Measurements from ENCODE around the gene ATXN1. TPM values are rescaled to one million over a fixed set of nuclear protein-coding genes. Genes with fewer than 3 reads are reported as not detected.
A peak's percentile ranks its signal among the peaks of the same experiment; 100 is the strongest.

ATXN1 gene
- total RNA-seq, 1 experiment from 2014 or later, result 13.4 TPM

- DNase-seq (ENCODE audit: low read depth, low spot score), result peak; percentile 63
- in situ Hi-C loops (cut with HindIII; ENCODE audit: low pct_unique_long_range_greater_than_20kb, low sequenced_read_pairs), result no loop called here
Measured at GRCh38 chr6:16698997-16699868, 62.0 kb downstream of the ATXN1 start.

GRCh38 chr6:16698162-16698533 lies 63.1 kb downstream of the ATXN1 start:
- no peak for DNase-seq (ENCODE audit: low read depth, low spot score)

GRCh38 chr6:16697437-16698161 lies 63.7 kb downstream of the ATXN1 start:
- in situ Hi-C loops (cut with HindIII; ENCODE audit: low pct_unique_long_range_greater_than_20kb, low sequenced_read_pairs), result no loop called here
- no peak for DNase-seq (ENCODE audit: low read depth, low spot score)

More at GRCh38 chr6:16698162-16698533, 63.1 kb downstream of the ATXN1 start:
- in situ Hi-C loops (cut with HindIII; ENCODE audit: low pct_unique_long_range_greater_than_20kb, low sequenced_read_pairs), result no loop called here

- in situ Hi-C loops (cut with HindIII; ENCODE audit: low pct_unique_long_range_greater_than_20kb, low sequenced_read_pairs), result no loop called here
- no peak for DNase-seq (ENCODE audit: low read depth, low spot score)
Measured at GRCh38 chr6:16696496-16696895, 64.8 kb downstream of the ATXN1 start.

GRCh38 chr6:16694781-16695578 lies 66.3 kb downstream of the ATXN1 start:
- DNase-seq (ENCODE audit: low read depth, low spot score), result no peak
- in situ Hi-C loops (cut with HindIII; ENCODE audit: low pct_unique_long_range_greater_than_20kb, low sequenced_read_pairs), result no loop called here

GRCh38 chr6:16691324-16691723 lies 69.9 kb downstream of the ATXN1 start:
- no peak for DNase-seq (ENCODE audit: low read depth, low spot score)
- in situ Hi-C loops (cut with HindIII; ENCODE audit: low pct_unique_long_range_greater_than_20kb, low sequenced_read_pairs), result no loop called here

GRCh38 chr6:16690608-16691142 lies 70.6 kb downstream of the ATXN1 start:
- in situ Hi-C loops (cut with HindIII; ENCODE audit: low pct_unique_long_range_greater_than_20kb, low sequenced_read_pairs), result no loop called here
- peak; percentile 39 for DNase-seq (ENCODE audit: low read depth, low spot score)

- in situ Hi-C loops (cut with HindIII; ENCODE audit: low pct_unique_long_range_greater_than_20kb, low sequenced_read_pairs), result no loop called here
- DNase-seq (ENCODE audit: low read depth, low spot score), result no peak
Measured at GRCh38 chr6:16689788-16690607, 71.3 kb downstream of the ATXN1 start.

- in situ Hi-C loops (cut with HindIII; ENCODE audit: low pct_unique_long_range_greater_than_20kb, low sequenced_read_pairs), result no loop called here
- peak; percentile 66 for DNase-seq (ENCODE audit: low read depth, low spot score)
Measured at GRCh38 chr6:16688984-16689636, 72.2 kb downstream of the ATXN1 start.

GRCh38 chr6:16688436-16688835 lies 72.8 kb downstream of the ATXN1 start:
- no peak for DNase-seq (ENCODE audit: low read depth, low spot score)
- in situ Hi-C loops (cut with HindIII; ENCODE audit: low pct_unique_long_range_greater_than_20kb, low sequenced_read_pairs), result no loop called here

GRCh38 chr6:16687045-16687444 lies 74.2 kb downstream of the ATXN1 start:
- no peak for DNase-seq (ENCODE audit: low read depth, low spot score)
- in situ Hi-C loops (cut with HindIII; ENCODE audit: low pct_unique_long_range_greater_than_20kb, low sequenced_read_pairs), result no loop called here

GRCh38 chr6:16684896-16685554 lies 76.2 kb downstream of the ATXN1 start:
- in situ Hi-C loops (cut with HindIII; ENCODE audit: low pct_unique_long_range_greater_than_20kb, low sequenced_read_pairs), result no loop called here
- DNase-seq (ENCODE audit: low read depth, low spot score), result no peak

- in situ Hi-C loops (cut with HindIII; ENCODE audit: low pct_unique_long_range_greater_than_20kb, low sequenced_read_pairs), result no loop called here
- DNase-seq (ENCODE audit: low read depth, low spot score), result peak; percentile 50
Measured at GRCh38 chr6:16684195-16684689, 77.0 kb downstream of the ATXN1 start.

GRCh38 chr6:16683641-16684194 lies 77.5 kb downstream of the ATXN1 start:
- in situ Hi-C loops (cut with HindIII; ENCODE audit: low pct_unique_long_range_greater_than_20kb, low sequenced_read_pairs), result no loop called here

GRCh38 chr6:16681260-16681873 lies 79.9 kb downstream of the ATXN1 start:
- DNase-seq (ENCODE audit: low read depth, low spot score), result no peak
- in situ Hi-C loops (cut with HindIII; ENCODE audit: low pct_unique_long_range_greater_than_20kb, low sequenced_read_pairs), result no loop called here

More at GRCh38 chr6:16683641-16684194, 77.5 kb downstream of the ATXN1 start:
- DNase-seq (ENCODE audit: low read depth, low spot score), result peak; percentile 89
